NCI-H774 (cell line): Measurements from ENCODE around the gene DOC2B.
"Not testable (repeated sequence)": the region's sequence is repeated elsewhere in the genome, so short reads cannot be mapped to it uniquely, and the experiment has no call there.

ENCODE experiments used
- DNase-seq: peaks from one replicate; lab custom pipeline; 2025; lab: John Stamatoyannopoulos, UW

The DOC2B gene

GRCh38 chr17:144936-145670 lies 36.3 kb downstream of the DOC2B start:
- DNase-seq = no peak

GRCh38 chr17:143785-144281 lies 37.6 kb downstream of the DOC2B start:
- DNase-seq = peak; percentile 19

GRCh38 chr17:142876-143784 lies 38.3 kb downstream of the DOC2B start:
- DNase-seq = no peak

- DNase-seq = no peak
Observed at GRCh38 chr17:142102-142661, 39.3 kb downstream of the DOC2B start.

GRCh38 chr17:139401-140205 lies 41.8 kb downstream of the DOC2B start:
- DNase-seq = not testable (repeated sequence)

- DNase-seq = not testable (repeated sequence)
Observed at GRCh38 chr17:137166-137807, 44.2 kb downstream of the DOC2B start, which contains the start of gene SCGB1C2. Gene SCGB1C2 (plus strand): TSS chr17:137569. CDS start chr17:137591, 22 bp downstream.

GRCh38 chr17:136531-136930 lies 44.9 kb downstream of the DOC2B start:
- not testable (repeated sequence) for DNase-seq

GRCh38 chr17:135895-136294 lies 45.6 kb downstream of the DOC2B start:
- DNase-seq = not testable (repeated sequence)

- DNase-seq = not testable (repeated sequence)
Observed at GRCh38 chr17:135022-135421, 46.4 kb downstream of the DOC2B start.

- DNase-seq = not testable (repeated sequence)
Observed at GRCh38 chr17:134332-134785, 47.1 kb downstream of the DOC2B start.

- not testable (repeated sequence) for DNase-seq
Observed at GRCh38 chr17:133932-134331, 47.5 kb downstream of the DOC2B start.

- DNase-seq = not testable (repeated sequence)
Observed at GRCh38 chr17:118339-118917, 63.0 kb downstream of the DOC2B start.

- not testable (repeated sequence) for DNase-seq
Observed at GRCh38 chr17:113111-113510, 68.3 kb downstream of the DOC2B start.
